CD4-positive, alpha-beta T cell treated with Interleukin-17A for 1 hour (primary cell): Measurements from ENCODE around the gene HBA1.
A peak's percentile ranks its signal among the peaks of the same experiment; 100 is the strongest.
"Not testable (repeated sequence)": the region's sequence is repeated elsewhere in the genome, so short reads cannot be mapped to it uniquely, and the experiment has no call there.

Experiments
- DNase-seq: peaks from one replicate; pipeline ENCODE4 v3.0.0-alpha.2; 2020

Gene HBA1

GRCh38 chr16:176006-176405 is 474 bp upstream of the HBA1 start:
- DNase-seq, result not testable (repeated sequence)

GRCh38 chr16:177394-177822 is 928 bp downstream of the HBA1 start:
- no peak for DNase-seq

GRCh38 chr16:177981-178667 is 1.6 kb downstream of the HBA1 start:
- no peak for DNase-seq

- DNase-seq, result no peak
Measured at GRCh38 chr16:178668-179015, 2.2 kb downstream of the HBA1 start.

- DNase-seq, result no peak
Measured at GRCh38 chr16:179211-180092, 3.0 kb downstream of the HBA1 start.

- no peak for DNase-seq
Measured at GRCh38 chr16:180101-180675, 3.7 kb downstream of the HBA1 start, which contains the start of gene HBQ1. Gene HBQ1, plus strand, starts transcription at chr16:180459. Its CDS starts 28 bp downstream, at chr16:180487.

- no peak for DNase-seq
Measured at GRCh38 chr16:180681-181564, 4.4 kb downstream of the HBA1 start.

- DNase-seq, result peak; percentile 85
Measured at GRCh38 chr16:181565-182021, 5.1 kb downstream of the HBA1 start.

GRCh38 chr16:183005-183404 is 6.5 kb downstream of the HBA1 start:
- DNase-seq, result no peak

GRCh38 chr16:185213-185612 is 8.7 kb downstream of the HBA1 start:
- no peak for DNase-seq

GRCh38 chr16:185691-186090 is 9.2 kb downstream of the HBA1 start:
- no peak for DNase-seq

- DNase-seq, result no peak
Measured at GRCh38 chr16:187330-187729, 10.8 kb downstream of the HBA1 start.

GRCh38 chr16:188674-189073 is 12.2 kb downstream of the HBA1 start:
- DNase-seq, result peak; percentile 31

- DNase-seq, result no peak
Measured at GRCh38 chr16:189604-190186, 13.2 kb downstream of the HBA1 start.

- DNase-seq, result no peak
Measured at GRCh38 chr16:191831-192230, 15.4 kb downstream of the HBA1 start.

- no peak for DNase-seq
Measured at GRCh38 chr16:192686-193085, 16.2 kb downstream of the HBA1 start.

GRCh38 chr16:193441-193840 is 17.0 kb downstream of the HBA1 start:
- DNase-seq, result no peak

GRCh38 chr16:194516-194915 is 18.0 kb downstream of the HBA1 start:
- no peak for DNase-seq

GRCh38 chr16:200388-200787 is 23.9 kb downstream of the HBA1 start:
- no peak for DNase-seq

- no peak for DNase-seq
Measured at GRCh38 chr16:203246-203645, 26.8 kb downstream of the HBA1 start.

- DNase-seq, result not testable (repeated sequence)
Measured at GRCh38 chr16:204046-204445, 27.6 kb downstream of the HBA1 start.

GRCh38 chr16:209359-209758 is 32.9 kb downstream of the HBA1 start:
- DNase-seq, result not testable (repeated sequence)
